Measurements from ENCODE around the gene DHRS3.

DNA sequence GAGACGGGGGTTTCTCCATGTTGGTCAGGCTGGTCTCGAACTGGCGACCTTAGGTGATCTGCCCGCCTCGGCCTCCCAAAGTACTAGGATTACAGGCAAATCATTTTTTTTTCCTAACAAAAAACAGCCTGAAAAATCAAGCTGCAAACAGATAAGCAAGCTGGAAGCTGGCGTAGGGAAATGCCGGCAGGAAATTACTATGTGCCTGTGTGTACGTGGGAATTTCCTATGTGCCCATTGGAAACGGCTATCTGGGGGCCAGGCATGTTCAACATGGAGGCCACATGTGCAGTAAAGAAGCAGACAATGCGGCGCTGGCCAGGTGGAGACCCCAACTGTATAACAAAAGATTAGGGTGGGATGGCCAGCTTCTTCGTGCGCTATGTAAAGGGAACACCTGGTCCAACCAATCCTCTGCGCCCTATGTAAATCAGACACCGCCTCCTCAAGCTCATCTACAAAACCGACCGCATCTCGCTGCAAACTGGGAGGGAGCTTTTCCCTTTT is 16.7 kb upstream of the DHRS3 start:
- TF ChIP-seq, protein P1, sequence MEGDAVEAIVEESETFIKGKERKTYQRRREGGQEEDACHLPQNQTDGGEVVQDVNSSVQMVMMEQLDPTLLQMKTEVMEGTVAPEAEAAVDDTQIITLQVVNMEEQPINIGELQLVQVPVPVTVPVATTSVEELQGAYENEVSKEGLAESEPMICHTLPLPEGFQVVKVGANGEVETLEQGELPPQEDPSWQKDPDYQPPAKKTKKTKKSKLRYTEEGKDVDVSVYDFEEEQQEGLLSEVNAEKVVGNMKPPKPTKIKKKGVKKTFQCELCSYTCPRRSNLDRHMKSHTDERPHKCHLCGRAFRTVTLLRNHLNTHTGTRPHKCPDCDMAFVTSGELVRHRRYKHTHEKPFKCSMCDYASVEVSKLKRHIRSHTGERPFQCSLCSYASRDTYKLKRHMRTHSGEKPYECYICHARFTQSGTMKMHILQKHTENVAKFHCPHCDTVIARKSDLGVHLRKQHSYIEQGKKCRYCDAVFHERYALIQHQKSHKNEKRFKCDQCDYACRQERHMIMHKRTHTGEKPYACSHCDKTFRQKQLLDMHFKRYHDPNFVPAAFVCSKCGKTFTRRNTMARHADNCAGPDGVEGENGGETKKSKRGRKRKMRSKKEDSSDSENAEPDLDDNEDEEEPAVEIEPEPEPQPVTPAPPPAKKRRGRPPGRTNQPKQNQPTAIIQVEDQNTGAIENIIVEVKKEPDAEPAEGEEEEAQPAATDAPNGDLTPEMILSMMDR (IDR thresholded peaks at IDR 0.05), result no peak
- no peak for TF ChIP-seq POLR2A (IDR thresholded peaks at IDR 0.05)
